ENCODE data around the gene SLC23A2.

DNA sequence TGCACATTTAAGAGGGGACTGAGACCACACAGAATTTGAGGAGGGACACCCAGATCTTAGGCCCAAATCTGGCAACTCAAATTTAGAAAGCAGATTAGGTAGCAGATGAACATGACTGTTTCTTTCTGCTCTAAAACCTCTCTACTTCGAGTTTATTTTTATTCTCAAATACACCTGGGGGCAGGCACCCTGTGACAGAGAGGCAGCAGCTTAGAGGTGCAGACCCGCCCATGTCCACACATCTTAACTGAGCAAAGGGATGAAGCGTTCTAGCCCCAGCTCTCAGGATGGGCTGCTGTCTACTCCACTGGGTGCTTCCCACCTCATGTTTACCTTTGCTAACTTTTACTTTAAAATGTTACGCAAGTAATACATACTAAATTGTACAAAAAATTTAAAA, 125.0 kb downstream of the SLC23A2 start:
- TF ChIP-seq ESRRG (CRISPR knock-in tag; IDR thresholded peaks at IDR 0.05) (no peak), ARNTL (CRISPR knock-in tag; IDR thresholded peaks at IDR 0.05; ENCODE audit: borderline replicate concordance, low read depth) (no peak), ZNF8 (CRISPR knock-in tag; IDR thresholded peaks at IDR 0.05) (no peak), ZNF565 (CRISPR knock-in tag; conservative IDR thresholded peaks at IDR 0.05; ENCODE audit: low read depth) (no peak), ISL1 (CRISPR knock-in tag; IDR thresholded peaks at IDR 0.05) (no peak), ZFP30 (CRISPR knock-in tag; IDR thresholded peaks at IDR 0.05) (no peak), BACH2 (CRISPR knock-in tag; IDR thresholded peaks at IDR 0.05; ENCODE audit: borderline replicate concordance) (no peak), PPARA (CRISPR knock-in tag; IDR thresholded peaks at IDR 0.05; ENCODE audit: borderline replicate concordance) (no peak), RARB (CRISPR knock-in tag; IDR thresholded peaks at IDR 0.05) (no peak), ZC3H10 (CRISPR knock-in tag; IDR thresholded peaks at IDR 0.05) (no peak)
- TF ChIP-seq, protein P1, sequence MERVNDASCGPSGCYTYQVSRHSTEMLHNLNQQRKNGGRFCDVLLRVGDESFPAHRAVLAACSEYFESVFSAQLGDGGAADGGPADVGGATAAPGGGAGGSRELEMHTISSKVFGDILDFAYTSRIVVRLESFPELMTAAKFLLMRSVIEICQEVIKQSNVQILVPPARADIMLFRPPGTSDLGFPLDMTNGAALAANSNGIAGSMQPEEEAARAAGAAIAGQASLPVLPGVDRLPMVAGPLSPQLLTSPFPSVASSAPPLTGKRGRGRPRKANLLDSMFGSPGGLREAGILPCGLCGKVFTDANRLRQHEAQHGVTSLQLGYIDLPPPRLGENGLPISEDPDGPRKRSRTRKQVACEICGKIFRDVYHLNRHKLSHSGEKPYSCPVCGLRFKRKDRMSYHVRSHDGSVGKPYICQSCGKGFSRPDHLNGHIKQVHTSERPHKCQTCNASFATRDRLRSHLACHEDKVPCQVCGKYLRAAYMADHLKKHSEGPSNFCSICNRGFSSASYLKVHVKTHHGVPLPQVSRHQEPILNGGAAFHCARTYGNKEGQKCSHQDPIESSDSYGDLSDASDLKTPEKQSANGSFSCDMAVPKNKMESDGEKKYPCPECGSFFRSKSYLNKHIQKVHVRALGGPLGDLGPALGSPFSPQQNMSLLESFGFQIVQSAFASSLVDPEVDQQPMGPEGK (CRISPR knock-in tag; IDR thresholded peaks at IDR 0.05; ENCODE audit: borderline replicate concordance), result no peak
- TF ChIP-seq, protein P2, sequence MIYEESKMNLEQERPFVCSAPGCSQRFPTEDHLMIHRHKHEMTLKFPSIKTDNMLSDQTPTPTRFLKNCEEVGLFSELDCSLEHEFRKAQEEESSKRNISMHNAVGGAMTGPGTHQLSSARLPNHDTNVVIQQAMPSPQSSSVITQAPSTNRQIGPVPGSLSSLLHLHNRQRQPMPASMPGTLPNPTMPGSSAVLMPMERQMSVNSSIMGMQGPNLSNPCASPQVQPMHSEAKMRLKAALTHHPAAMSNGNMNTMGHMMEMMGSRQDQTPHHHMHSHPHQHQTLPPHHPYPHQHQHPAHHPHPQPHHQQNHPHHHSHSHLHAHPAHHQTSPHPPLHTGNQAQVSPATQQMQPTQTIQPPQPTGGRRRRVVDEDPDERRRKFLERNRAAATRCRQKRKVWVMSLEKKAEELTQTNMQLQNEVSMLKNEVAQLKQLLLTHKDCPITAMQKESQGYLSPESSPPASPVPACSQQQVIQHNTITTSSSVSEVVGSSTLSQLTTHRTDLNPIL (CRISPR knock-in tag; IDR thresholded peaks at IDR 0.05; ENCODE audit: low read depth), result no peak
- TF ChIP-seq, protein P3, sequence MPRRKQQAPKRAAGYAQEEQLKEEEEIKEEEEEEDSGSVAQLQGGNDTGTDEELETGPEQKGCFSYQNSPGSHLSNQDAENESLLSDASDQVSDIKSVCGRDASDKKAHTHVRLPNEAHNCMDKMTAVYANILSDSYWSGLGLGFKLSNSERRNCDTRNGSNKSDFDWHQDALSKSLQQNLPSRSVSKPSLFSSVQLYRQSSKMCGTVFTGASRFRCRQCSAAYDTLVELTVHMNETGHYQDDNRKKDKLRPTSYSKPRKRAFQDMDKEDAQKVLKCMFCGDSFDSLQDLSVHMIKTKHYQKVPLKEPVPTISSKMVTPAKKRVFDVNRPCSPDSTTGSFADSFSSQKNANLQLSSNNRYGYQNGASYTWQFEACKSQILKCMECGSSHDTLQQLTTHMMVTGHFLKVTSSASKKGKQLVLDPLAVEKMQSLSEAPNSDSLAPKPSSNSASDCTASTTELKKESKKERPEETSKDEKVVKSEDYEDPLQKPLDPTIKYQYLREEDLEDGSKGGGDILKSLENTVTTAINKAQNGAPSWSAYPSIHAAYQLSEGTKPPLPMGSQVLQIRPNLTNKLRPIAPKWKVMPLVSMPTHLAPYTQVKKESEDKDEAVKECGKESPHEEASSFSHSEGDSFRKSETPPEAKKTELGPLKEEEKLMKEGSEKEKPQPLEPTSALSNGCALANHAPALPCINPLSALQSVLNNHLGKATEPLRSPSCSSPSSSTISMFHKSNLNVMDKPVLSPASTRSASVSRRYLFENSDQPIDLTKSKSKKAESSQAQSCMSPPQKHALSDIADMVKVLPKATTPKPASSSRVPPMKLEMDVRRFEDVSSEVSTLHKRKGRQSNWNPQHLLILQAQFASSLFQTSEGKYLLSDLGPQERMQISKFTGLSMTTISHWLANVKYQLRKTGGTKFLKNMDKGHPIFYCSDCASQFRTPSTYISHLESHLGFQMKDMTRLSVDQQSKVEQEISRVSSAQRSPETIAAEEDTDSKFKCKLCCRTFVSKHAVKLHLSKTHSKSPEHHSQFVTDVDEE (CRISPR knock-in tag; IDR thresholded peaks at IDR 0.05), result no peak
- TF ChIP-seq, protein P4, sequence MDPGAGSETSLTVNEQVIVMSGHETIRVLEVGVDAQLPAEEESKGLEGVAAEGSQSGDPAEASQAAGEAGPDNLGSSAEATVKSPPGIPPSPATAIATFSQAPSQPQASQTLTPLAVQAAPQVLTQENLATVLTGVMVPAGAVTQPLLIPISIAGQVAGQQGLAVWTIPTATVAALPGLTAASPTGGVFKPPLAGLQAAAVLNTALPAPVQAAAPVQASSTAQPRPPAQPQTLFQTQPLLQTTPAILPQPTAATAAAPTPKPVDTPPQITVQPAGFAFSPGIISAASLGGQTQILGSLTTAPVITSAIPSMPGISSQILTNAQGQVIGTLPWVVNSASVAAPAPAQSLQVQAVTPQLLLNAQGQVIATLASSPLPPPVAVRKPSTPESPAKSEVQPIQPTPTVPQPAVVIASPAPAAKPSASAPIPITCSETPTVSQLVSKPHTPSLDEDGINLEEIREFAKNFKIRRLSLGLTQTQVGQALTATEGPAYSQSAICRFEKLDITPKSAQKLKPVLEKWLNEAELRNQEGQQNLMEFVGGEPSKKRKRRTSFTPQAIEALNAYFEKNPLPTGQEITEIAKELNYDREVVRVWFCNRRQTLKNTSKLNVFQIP (CRISPR knock-in tag; IDR thresholded peaks at IDR 0.05; ENCODE audit: borderline replicate concordance, low read depth), result no peak

Measured in SK-N-SH treated with all-trans-retinoic acid at 6 μM for 48 hours (cell line).